ENCODE measurements around the gene PLEKHA6. TPM values are rescaled to one million over a fixed set of nuclear protein-coding genes. Genes with fewer than 3 reads are reported as not detected.

PLEKHA6 gene
- total and polyA plus RNA-seq, 10 donors = 0.47 to 6.5 (median 2.7) TPM

GRCh38 chr1:204248954-204249353 is 110.8 kb downstream of the PLEKHA6 start:
- 86 to 93% (median 88%) methylated on average over 3 of the region's 3 CpGs for WGBS, 5 donors

GRCh38 chr1:204246876-204247275 is 112.9 kb downstream of the PLEKHA6 start:
- Histone ChIP-seq H3K27ac (no peak overlapping the region), H3K4me1 (no peaks in the 10 kb centered on the region), H3K9me3 (no peaks in the 10 kb centered on the region), H3K36me3 (no peaks in the 10 kb centered on the region), H3K4me3 (no peak overlapping the region), H3K27me3 (replicated peaks in 1 of 7) (no peaks in the 10 kb centered on the region)
- WGBS, 5 donors = 89 to 94% (median 92%) methylated on average over 2 to 4 of the region's 4 CpGs
- no peak for DNase-seq
- intact Hi-C loops (cut with DNase I; ENCODE audit: low total_unique reads) = no loop called here
- TF ChIP-seq CTCF (IDR thresholded peaks at IDR 0.05 in 8 of 11, conservative IDR thresholded peaks at IDR 0.05 in 3 of 11) (no peak), POLR2AphosphoS5 (IDR thresholded peaks at IDR 0.05) (no peak), POLR2A (IDR thresholded peaks at IDR 0.05) (no peak)

More at GRCh38 chr1:204248954-204249353, 110.8 kb downstream of the PLEKHA6 start:
- Histone ChIP-seq H3K9me3 (no peaks in the 10 kb centered on the region), H3K27me3 (replicated peaks in 1 of 7) (no peaks in the 10 kb centered on the region), H3K4me3 (no peak overlapping the region), H3K4me1 (no peaks in the 10 kb centered on the region), H3K36me3 (no peaks in the 10 kb centered on the region), H3K27ac (no peak overlapping the region)
- intact Hi-C loops (cut with DNase I; ENCODE audit: low total_unique reads) = no loop called here
- TF ChIP-seq POLR2AphosphoS5 (IDR thresholded peaks at IDR 0.05) (no peak), POLR2A (IDR thresholded peaks at IDR 0.05) (no peak), CTCF (IDR thresholded peaks at IDR 0.05 in 8 of 11, conservative IDR thresholded peaks at IDR 0.05 in 3 of 11) (no peak)
- no peak for DNase-seq

- no peaks in the 10 kb centered on the region for H3K9me3 ChIP-seq
- no peaks in the 10 kb centered on the region for H3K36me3 ChIP-seq
- H3K4me1 ChIP-seq = no peaks in the 10 kb centered on the region
- no peak overlapping the region for H3K27ac ChIP-seq
- no peak for TF ChIP-seq POLR2A (IDR thresholded peaks at IDR 0.05)
- no peak for TF ChIP-seq CTCF (IDR thresholded peaks at IDR 0.05 in 8 of 11, conservative IDR thresholded peaks at IDR 0.05 in 3 of 11)
- no peak for TF ChIP-seq POLR2AphosphoS5 (IDR thresholded peaks at IDR 0.05)
- no peak overlapping the region for H3K4me3 ChIP-seq
- no peaks in the 10 kb centered on the region for H3K27me3 ChIP-seq (replicated peaks in 1 of 7)
- 89 to 95% (median 91%) methylated on average over 10 of the region's 10 CpGs for WGBS, 5 donors
- no peak for DNase-seq
- intact Hi-C loops (cut with DNase I; ENCODE audit: low total_unique reads) = no loop called here
These were observed 116.8 kb downstream of the PLEKHA6 start for GRCh38 chr1:204242920-204243319.

GRCh38 chr1:204241914-204242313 is 117.8 kb downstream of the PLEKHA6 start:
- TF ChIP-seq POLR2AphosphoS5 (IDR thresholded peaks at IDR 0.05) (no peak), CTCF (IDR thresholded peaks at IDR 0.05 in 8 of 11, conservative IDR thresholded peaks at IDR 0.05 in 3 of 11) (no peak), POLR2A (IDR thresholded peaks at IDR 0.05) (no peak)
- WGBS, 5 donors = 91 to 96% (median 92%) methylated on average over 5 of the region's 5 CpGs
- DNase-seq = no peak
- Histone ChIP-seq H3K4me1 (no peaks in the 10 kb centered on the region), H3K27ac (no peak overlapping the region), H3K27me3 (replicated peaks in 1 of 7) (no peaks in the 10 kb centered on the region), H3K9me3 (no peaks in the 10 kb centered on the region), H3K36me3 (no peaks in the 10 kb centered on the region), H3K4me3 (no peak overlapping the region)
- intact Hi-C loops (cut with DNase I; ENCODE audit: low total_unique reads) = no loop called here
